Non-pigmented ciliary epithelial cell (primary cell): ENCODE measurements around the gene TNFAIP6.

Source experiments
- DNase-seq: peaks from one replicate; pipeline ENCODE4 v3.0.0-alpha.2; 2010; ENCODE audit warnings: low read depth

Gene TNFAIP6

GRCh38 chr2:151359768-151360461, 2.5 kb downstream of the TNFAIP6 start:
- DNase-seq: no peak

- DNase-seq: no peak
Observed at GRCh38 chr2:151361674-151362370, 4.4 kb downstream of the TNFAIP6 start.

- DNase-seq: no peak
Observed at GRCh38 chr2:151363709-151364108, 6.3 kb downstream of the TNFAIP6 start.

- DNase-seq: peak; percentile 68
Observed at GRCh38 chr2:151367571-151367970, 10.2 kb downstream of the TNFAIP6 start.

- DNase-seq: peak; percentile 77
Observed at GRCh38 chr2:151374436-151374835, 17.0 kb downstream of the TNFAIP6 start.

GRCh38 chr2:151379169-151379568, 21.8 kb downstream of the TNFAIP6 start:
- DNase-seq: no peak

GRCh38 chr2:151380580-151381235, 23.3 kb downstream of the TNFAIP6 start:
- DNase-seq: no peak

- peak; percentile 41 for DNase-seq
Observed at GRCh38 chr2:151381266-151381665, 23.9 kb downstream of the TNFAIP6 start.

- DNase-seq: no peak
Observed at GRCh38 chr2:151388011-151388410, 30.6 kb downstream of the TNFAIP6 start.

GRCh38 chr2:151391436-151391835, 34.0 kb downstream of the TNFAIP6 start:
- DNase-seq: no peak

- no peak for DNase-seq
Observed at GRCh38 chr2:151394509-151394908, 37.1 kb downstream of the TNFAIP6 start.

- no peak for DNase-seq
Observed at GRCh38 chr2:151395509-151396374, 38.4 kb downstream of the TNFAIP6 start.

GRCh38 chr2:151399981-151400380, 42.6 kb downstream of the TNFAIP6 start:
- no peak for DNase-seq

- DNase-seq: no peak
Observed at GRCh38 chr2:151401149-151401548, 43.8 kb downstream of the TNFAIP6 start.

GRCh38 chr2:151403914-151404313, 46.5 kb downstream of the TNFAIP6 start:
- no peak for DNase-seq

- DNase-seq: no peak
Observed at GRCh38 chr2:151405376-151405775, 48.0 kb downstream of the TNFAIP6 start.

GRCh38 chr2:151407281-151407680, 49.9 kb downstream of the TNFAIP6 start:
- no peak for DNase-seq

GRCh38 chr2:151408788-151409600, 51.6 kb downstream of the TNFAIP6 start:
- no peak for DNase-seq

- DNase-seq: peak; percentile 72
Observed at GRCh38 chr2:151409601-151410484, 52.5 kb downstream of the TNFAIP6 start, which contains the start of gene RIF1. Gene RIF1, plus strand, starts transcription at chr2:151409902. Its CDS starts 522 bp downstream, at chr2:151410424.

- DNase-seq: no peak
Observed at GRCh38 chr2:151410485-151410834, 53.1 kb downstream of the TNFAIP6 start.
